ENCODE results near the gene KIF21B. TPM values are rescaled to one million over a fixed set of nuclear protein-coding genes. Genes with fewer than 3 reads are reported as not detected.

The KIF21B gene
- total RNA-seq, 2 donors from 2014 or later = 0.48 to 1.5 TPM

DNA sequence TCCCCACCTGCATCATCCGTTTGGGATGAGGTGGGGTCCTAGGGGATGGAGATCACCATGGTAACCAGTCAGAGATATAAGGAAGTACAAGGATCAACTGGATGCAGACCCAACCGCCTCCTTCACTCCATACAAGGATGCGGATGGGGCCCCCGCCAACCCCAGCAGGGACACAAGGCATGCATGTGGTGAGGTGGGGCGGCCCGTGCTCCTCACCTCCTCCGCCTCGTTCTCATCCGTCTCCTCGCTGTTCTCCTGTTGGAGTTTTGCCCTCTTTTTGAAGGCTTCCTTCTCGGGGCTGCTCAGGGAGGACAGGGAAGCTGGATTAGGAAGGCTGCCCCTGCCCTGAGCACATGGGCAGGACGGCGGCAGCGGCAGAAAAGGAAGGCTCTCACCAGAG lies 23.8 kb downstream of the KIF21B start:
- no peaks in the 10 kb centered on the region for H3K27me3 ChIP-seq
- H3K36me3 ChIP-seq = no peaks in the 10 kb centered on the region
- no peaks in the 10 kb centered on the region for H3K4me1 ChIP-seq
- no peak overlapping the region for H3K27ac ChIP-seq
- TF ChIP-seq, protein P1, sequence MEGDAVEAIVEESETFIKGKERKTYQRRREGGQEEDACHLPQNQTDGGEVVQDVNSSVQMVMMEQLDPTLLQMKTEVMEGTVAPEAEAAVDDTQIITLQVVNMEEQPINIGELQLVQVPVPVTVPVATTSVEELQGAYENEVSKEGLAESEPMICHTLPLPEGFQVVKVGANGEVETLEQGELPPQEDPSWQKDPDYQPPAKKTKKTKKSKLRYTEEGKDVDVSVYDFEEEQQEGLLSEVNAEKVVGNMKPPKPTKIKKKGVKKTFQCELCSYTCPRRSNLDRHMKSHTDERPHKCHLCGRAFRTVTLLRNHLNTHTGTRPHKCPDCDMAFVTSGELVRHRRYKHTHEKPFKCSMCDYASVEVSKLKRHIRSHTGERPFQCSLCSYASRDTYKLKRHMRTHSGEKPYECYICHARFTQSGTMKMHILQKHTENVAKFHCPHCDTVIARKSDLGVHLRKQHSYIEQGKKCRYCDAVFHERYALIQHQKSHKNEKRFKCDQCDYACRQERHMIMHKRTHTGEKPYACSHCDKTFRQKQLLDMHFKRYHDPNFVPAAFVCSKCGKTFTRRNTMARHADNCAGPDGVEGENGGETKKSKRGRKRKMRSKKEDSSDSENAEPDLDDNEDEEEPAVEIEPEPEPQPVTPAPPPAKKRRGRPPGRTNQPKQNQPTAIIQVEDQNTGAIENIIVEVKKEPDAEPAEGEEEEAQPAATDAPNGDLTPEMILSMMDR (IDR thresholded peaks at IDR 0.05) = no peak
- no peak overlapping the region for H3K4me3 ChIP-seq
- DNase-seq (ENCODE audit: low spot score) = no peak
- no peaks in the 10 kb centered on the region for H3K9me3 ChIP-seq

DNA sequence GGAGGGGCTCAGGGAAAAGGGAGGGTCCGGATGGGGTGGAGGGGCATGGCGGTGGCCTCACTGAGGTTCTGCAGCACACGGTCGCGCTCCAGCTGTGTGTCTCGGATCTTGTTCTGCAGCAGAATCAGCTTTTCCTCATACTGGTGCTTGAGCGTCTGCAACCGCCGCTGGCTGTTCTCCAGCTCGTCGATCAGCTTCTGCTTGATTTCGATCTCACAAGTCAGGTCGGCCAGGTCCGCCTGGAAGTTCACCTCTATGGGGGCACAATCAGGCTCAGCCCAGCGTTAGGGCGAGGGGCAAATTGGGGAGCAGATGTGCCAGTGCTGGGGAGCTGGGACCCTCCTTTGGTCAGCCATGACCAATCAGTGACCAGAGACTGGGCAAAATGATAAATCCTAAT lies 25.2 kb downstream of the KIF21B start:
- DNase-seq (ENCODE audit: low spot score) = no peak
- H3K9me3 ChIP-seq = no peaks in the 10 kb centered on the region
- H3K27ac ChIP-seq = no peak overlapping the region
- no peak overlapping the region for H3K4me3 ChIP-seq
- TF ChIP-seq, protein P1 (IDR thresholded peaks at IDR 0.05) = no peak
- no peaks in the 10 kb centered on the region for H3K36me3 ChIP-seq
- H3K27me3 ChIP-seq = no peaks in the 10 kb centered on the region
- no peaks in the 10 kb centered on the region for H3K4me1 ChIP-seq

DNA sequence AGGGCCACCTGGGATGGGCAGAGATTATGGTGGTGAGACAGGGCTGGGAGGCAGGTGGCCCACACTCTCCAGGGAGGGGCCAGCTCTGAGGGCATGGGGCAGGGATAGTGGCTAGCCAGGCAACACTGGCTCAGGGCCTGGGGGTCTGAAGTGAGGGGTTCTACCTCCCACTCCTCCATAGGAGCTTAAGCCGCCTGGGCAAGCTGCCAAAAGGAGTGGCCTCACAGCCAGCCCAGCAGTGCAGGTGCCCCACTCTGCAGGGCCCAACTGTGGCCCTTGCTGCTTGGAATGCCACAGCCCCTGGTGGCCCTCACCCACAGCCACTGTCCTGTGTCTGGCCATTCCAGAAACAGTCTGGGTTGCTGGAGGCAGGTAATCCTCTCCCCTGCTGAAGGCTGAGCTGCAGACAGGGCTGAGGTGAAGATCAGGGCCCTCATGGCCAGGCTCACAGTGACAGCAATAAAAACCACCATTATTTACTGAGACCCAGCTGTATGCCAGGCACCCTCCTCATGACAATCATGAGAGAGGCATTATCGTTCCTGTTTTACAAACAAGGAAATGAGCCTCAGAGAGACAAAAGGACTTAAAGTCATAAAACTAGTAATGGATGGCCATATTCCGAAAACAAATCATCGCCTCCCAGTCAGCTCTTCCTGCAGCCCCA lies 31.0 kb downstream of the KIF21B start:
- no peaks in the 10 kb centered on the region for H3K9me3 ChIP-seq
- DNase-seq (ENCODE audit: low spot score) = no peak
- TF ChIP-seq, protein P1 (IDR thresholded peaks at IDR 0.05) = no peak
- H3K27me3 ChIP-seq = no peaks in the 10 kb centered on the region
- H3K36me3 ChIP-seq = no peaks in the 10 kb centered on the region
- no peak overlapping the region for H3K4me3 ChIP-seq
- H3K27ac ChIP-seq = no peak overlapping the region
- no peaks in the 10 kb centered on the region for H3K4me1 ChIP-seq

DNA sequence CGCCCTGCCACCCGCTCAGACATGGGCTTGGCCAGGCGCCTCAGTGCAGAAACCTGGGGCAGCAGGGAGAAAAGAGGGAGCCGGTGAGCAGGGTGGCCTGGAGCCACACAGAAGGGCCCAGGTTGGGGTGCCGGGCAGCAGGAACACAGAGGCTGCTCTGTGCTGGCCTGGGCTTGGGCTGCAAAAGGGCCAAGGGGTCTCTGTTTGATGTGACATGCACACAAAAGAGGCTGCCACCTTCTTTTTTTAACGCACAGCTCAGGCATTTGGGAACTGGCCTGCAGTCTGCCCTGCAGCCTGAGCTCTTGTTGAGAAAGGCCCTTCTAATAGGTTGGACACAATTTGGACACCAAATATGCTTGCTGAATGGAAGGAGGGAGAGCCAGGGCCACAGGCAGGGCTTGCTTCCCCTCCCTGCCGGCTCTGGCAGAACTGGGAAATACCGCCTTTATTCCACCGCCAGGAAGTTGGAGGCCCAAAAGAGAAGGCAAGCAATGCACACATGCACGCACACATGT lies 32.4 kb downstream of the KIF21B start:
- no peaks in the 10 kb centered on the region for H3K36me3 ChIP-seq
- no peaks in the 10 kb centered on the region for H3K27me3 ChIP-seq
- no peaks in the 10 kb centered on the region for H3K9me3 ChIP-seq
- TF ChIP-seq, protein P1 (IDR thresholded peaks at IDR 0.05) = no peak
- DNase-seq (ENCODE audit: low spot score) = no peak
- no peaks in the 10 kb centered on the region for H3K4me1 ChIP-seq
- no peak overlapping the region for H3K27ac ChIP-seq
- H3K4me3 ChIP-seq = no peak overlapping the region

DNA sequence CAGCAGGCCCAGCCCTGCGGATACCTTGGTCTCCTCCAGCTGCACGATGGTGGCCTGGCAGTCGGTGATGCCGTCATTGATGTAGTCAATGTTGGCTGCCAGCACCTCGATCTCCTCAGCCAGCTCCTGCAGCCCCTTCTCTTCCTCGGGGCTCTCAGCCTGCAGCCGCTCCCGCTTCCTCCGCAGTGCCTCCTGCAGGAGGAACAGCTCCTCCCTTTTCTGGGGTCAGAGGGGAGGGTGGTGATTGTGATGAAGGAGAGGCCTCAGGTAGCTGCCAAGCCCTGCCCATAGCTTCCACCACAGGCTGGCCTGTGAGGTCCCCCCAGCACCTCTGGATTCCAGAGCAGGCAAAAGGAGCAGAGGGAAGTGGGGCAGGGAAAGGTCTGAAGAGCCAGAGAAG lies 33.4 kb downstream of the KIF21B start:
- no peaks in the 10 kb centered on the region for H3K27me3 ChIP-seq
- no peaks in the 10 kb centered on the region for H3K9me3 ChIP-seq
- H3K4me3 ChIP-seq = no peak overlapping the region
- no peak overlapping the region for H3K27ac ChIP-seq
- H3K36me3 ChIP-seq = no peaks in the 10 kb centered on the region
- DNase-seq (ENCODE audit: low spot score) = no peak
- TF ChIP-seq, protein P1 (IDR thresholded peaks at IDR 0.05) = no peak
- H3K4me1 ChIP-seq = no peaks in the 10 kb centered on the region

DNA sequence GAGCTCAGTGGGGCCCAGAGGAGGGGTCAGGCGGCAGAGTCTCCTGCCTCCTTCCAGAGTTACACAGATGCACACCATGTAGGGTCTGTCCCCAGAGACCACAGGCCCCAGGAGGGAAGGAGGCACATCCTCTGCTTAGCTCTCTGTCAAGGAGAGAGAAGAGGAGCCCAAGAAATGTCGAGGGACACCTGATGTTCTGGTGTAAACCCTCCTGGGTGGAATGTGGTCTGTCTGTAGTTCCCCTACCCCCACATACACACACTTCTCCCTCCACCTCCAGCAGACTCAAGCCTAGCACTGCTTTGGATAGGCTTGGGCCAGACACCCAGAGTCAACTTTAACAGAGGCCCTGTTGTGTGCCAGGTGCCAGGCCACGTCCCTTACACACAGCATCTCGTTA lies 34.2 kb downstream of the KIF21B start:
- Histone ChIP-seq H3K4me3 (no peak overlapping the region), H3K36me3 (no peaks in the 10 kb centered on the region)
- TF ChIP-seq, protein P1 (IDR thresholded peaks at IDR 0.05) = no peak

More for the DNA sequence above, 34.2 kb downstream of the KIF21B start:
- Histone ChIP-seq H3K9me3 (no peaks in the 10 kb centered on the region), H3K4me1 (no peaks in the 10 kb centered on the region), H3K27me3 (no peaks in the 10 kb centered on the region), H3K27ac (no peak overlapping the region)
- no peak for DNase-seq (ENCODE audit: low spot score)
